Ishikawa (cell line): ENCODE results near the gene SHB.

ENCODE experiments used
- NFIC ChIP-seq: IDR thresholded peaks from 2 replicates; pipeline ENCODE4 v1.6.1; 2012
- RAD21 ChIP-seq: IDR thresholded peaks from 2 replicates; pipeline ENCODE4 v1.6.1; 2012; ENCODE audit warnings: low read depth
- TCF12 ChIP-seq: IDR thresholded peaks from 2 replicates; pipeline ENCODE4 v1.6.1; 2012; ENCODE audit warnings: low read depth
- TF ChIP-seq, protein P1 (sequence below): IDR thresholded peaks from 2 replicates; pipeline ENCODE4 v1.6.1; 2012

GRCh38 chr9:38051780-38052546 is 17.1 kb downstream of the SHB start:
- TF ChIP-seq TCF12 (no peak), NFIC (no peak), RAD21 (no peak)
- TF ChIP-seq, protein P1, sequence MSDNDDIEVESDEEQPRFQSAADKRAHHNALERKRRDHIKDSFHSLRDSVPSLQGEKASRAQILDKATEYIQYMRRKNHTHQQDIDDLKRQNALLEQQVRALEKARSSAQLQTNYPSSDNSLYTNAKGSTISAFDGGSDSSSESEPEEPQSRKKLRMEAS, result no peak
